H1 (cell line): ENCODE data around the gene RAB40A. TPM values are rescaled to one million over a fixed set of nuclear protein-coding genes. Genes with fewer than 3 reads are reported as not detected.

Experiments used
- CTCF ChIA-PET: fragments of 300-600 bp; sonication (Branson Sonifier 250); formaldehyde crosslinking; loops from one replicate; lab custom pipeline; 2021; ENCODE audit not compliant: partially characterized antibody; lab: Charles Lee
- POLR2A ChIA-PET: fragments of 300-600 bp; sonication (Branson Sonifier 250); formaldehyde crosslinking; loops from one replicate; lab custom pipeline; 2021; ENCODE audit warnings: inconsistent platforms; ENCODE audit not compliant: partially characterized antibody; lab: Charles Lee
- DNase-seq, 2 experiments: peaks; one replicate each; pipeline versions ENCODE4 v3.0.0 to v3.0.0-alpha.2; 2010 to 2022; ENCODE audit warnings: low spot score in 2 of 2, low read depth in 1 of 2, mixed read lengths in 1 of 2
- FAIRE-seq: peaks from 2 replicates; lab custom pipeline; 2011; peaks lifted over from hg19 to GRCh38; lab: Jason Lieb, UNC
- H2AFZ ChIP-seq: 2 replicates; pipeline ENCODE4 v1.8.1; 2012; ENCODE audit warnings: low read length, inconsistent platforms
- H2AK5ac ChIP-seq: 2 replicates; pipeline ENCODE4 v1.6.1; 2013; ENCODE audit warnings: low read depth, low read length
- H2BK120ac ChIP-seq: replicated peaks from 2 replicates; pipeline ENCODE3; 2013; ENCODE audit warnings: low read depth, low read length, inconsistent platforms
- H2BK12ac ChIP-seq: 2 replicates; pipeline ENCODE4 v1.6.1; 2013; ENCODE audit warnings: low read depth, low read length
- H2BK15ac ChIP-seq: 2 replicates; pipeline ENCODE4 v1.6.1; 2013; ENCODE audit warnings: low read length
- H2BK20ac ChIP-seq: 2 replicates; pipeline ENCODE4 v1.6.1; 2013; ENCODE audit warnings: low read length
- H2BK5ac ChIP-seq: 2 replicates; pipeline ENCODE4 v1.6.1; 2013; ENCODE audit warnings: low read depth, low read length
- H3K14ac ChIP-seq: 2 replicates; pipeline ENCODE4 v1.6.1; 2013; ENCODE audit warnings: inconsistent platforms; ENCODE audit not compliant: insufficient read length
- H3K18ac ChIP-seq: 2 replicates; pipeline ENCODE4 v1.6.1; 2013; ENCODE audit warnings: low read length; ENCODE audit errors: extremely low read depth
- H3K23ac ChIP-seq: 2 replicates; pipeline ENCODE4 v1.6.1; 2013; ENCODE audit warnings: inconsistent platforms; ENCODE audit not compliant: insufficient read length
- H3K23me2 ChIP-seq: 2 replicates; pipeline ENCODE4 v1.6.1; 2013; ENCODE audit warnings: low read depth, low read length
- H3K27ac ChIP-seq: 2 replicates; pipeline ENCODE4 v1.6.1; 2011; ENCODE audit warnings: low read depth, low read length, inconsistent platforms
- H3K27me3 ChIP-seq, 4 experiments: replicated peaks in 1 of 4; 1 replicate in 1 of 4; 2 replicates in 3 of 4; pipeline versions ENCODE4 v1.6.1 to v1.8.1; 2011 to 2013; ENCODE audit warnings: low read length in 3 of 4, mild to moderate bottlenecking in 3 of 4, inconsistent platforms in 2 of 4, mixed read lengths in 2 of 4, moderate library complexity in 1 of 4; ENCODE audit not compliant: control insufficient read depth in 3 of 4, insufficient read depth in 3 of 4; ENCODE audit errors: extremely low read depth in 1 of 4
- H3K36me3 ChIP-seq, 4 experiments: 2 replicates each; pipeline versions ENCODE4 v1.6.1 to v1.8.1; 2011 to 2013; ENCODE audit warnings: mild to moderate bottlenecking in 4 of 4, low read length in 3 of 4, moderate library complexity in 2 of 4, control low read depth in 1 of 4, inconsistent platforms in 1 of 4; ENCODE audit not compliant: insufficient read depth in 4 of 4, control insufficient read depth in 2 of 4
- H3K4ac ChIP-seq: replicated peaks from 2 replicates; pipeline ENCODE3; 2013; ENCODE audit warnings: low read length, low read depth, mixed read lengths, inconsistent platforms; ENCODE audit not compliant: insufficient read length
- H3K4me1 ChIP-seq, 4 experiments: replicated peaks in 1 of 4; 1 replicate in 1 of 4; 2 replicates in 3 of 4; pipeline versions ENCODE4 v1.6.1 to v1.8.1; 2011 to 2013; ENCODE audit warnings: low read length in 3 of 4, inconsistent platforms in 2 of 4, mixed read lengths in 1 of 4; ENCODE audit not compliant: insufficient read depth in 4 of 4, control insufficient read depth in 3 of 4
- H3K4me2 ChIP-seq, 2 experiments: 2 replicates each; pipeline versions ENCODE4 v1.6.1 to v1.8.1; 2011 to 2013; ENCODE audit warnings: low read depth in 2 of 2, low read length in 2 of 2, control low read depth in 1 of 2, inconsistent platforms in 1 of 2, mild to moderate bottlenecking in 1 of 2; ENCODE audit not compliant: insufficient read depth in 1 of 2
- H3K4me3 ChIP-seq, 4 experiments: fragments of 200-600, 300-600 bp in 1 of 4; sonication (generic), shearing (Covaris generic), sonication (Bioruptor Twin) in 1 of 4; 2 replicates each; pipeline versions ENCODE4 v1.5.1 to v1.8.1; 2011 to 2016; ENCODE audit warnings: low read length in 4 of 4, low read depth in 3 of 4, control low read depth in 2 of 4, inconsistent platforms in 2 of 4, mild to moderate bottlenecking in 2 of 4, mixed read lengths in 1 of 4, moderate library complexity in 1 of 4; ENCODE audit not compliant: insufficient read depth in 2 of 4; ENCODE audit errors: extremely low read depth in 1 of 4
- H3K56ac ChIP-seq: replicated peaks from 2 replicates; pipeline ENCODE3; 2013; ENCODE audit warnings: low read depth, mild to moderate bottlenecking, mixed read lengths, low read length, inconsistent platforms; ENCODE audit not compliant: insufficient read length
- H3K79me1 ChIP-seq: 2 replicates; pipeline ENCODE4 v1.6.1; 2013; ENCODE audit warnings: low read depth, low read length, control low read depth
- H3K79me2 ChIP-seq, 2 experiments: 2 replicates each; pipeline versions ENCODE4 v1.6.1 to v1.8.1; 2012 to 2013; ENCODE audit warnings: low read length in 2 of 2, mild to moderate bottlenecking in 2 of 2, inconsistent platforms in 1 of 2; ENCODE audit not compliant: insufficient read depth in 2 of 2, control insufficient read depth in 1 of 2
- H3K9ac ChIP-seq, 4 experiments: replicated peaks in 1 of 4; 1 replicate in 1 of 4; 2 replicates in 3 of 4; pipeline versions ENCODE4 v1.6.1 to v1.8.1; 2011 to 2013; ENCODE audit warnings: low read depth in 3 of 4, low read length in 3 of 4, control low read depth in 2 of 4, mild to moderate bottlenecking in 2 of 4, moderate library complexity in 2 of 4, inconsistent platforms in 1 of 4; ENCODE audit errors: extremely low read depth in 1 of 4
- H3K9me3 ChIP-seq, 2 experiments: 2 replicates each; pipeline versions ENCODE4 v1.6.1 to v1.8.1; 2012 to 2013; ENCODE audit warnings: mild to moderate bottlenecking in 2 of 2, moderate library complexity in 2 of 2, control low read depth in 1 of 2, inconsistent platforms in 1 of 2, low read depth in 1 of 2, low read length in 1 of 2, mixed read lengths in 1 of 2; ENCODE audit not compliant: insufficient read depth in 2 of 2
- H4K20me1 ChIP-seq, 2 experiments: replicated peaks in 1 of 2; 2 replicates each; pipeline versions ENCODE3 to v1.8.1; 2011 to 2013; ENCODE audit warnings: inconsistent platforms in 2 of 2, low read length in 2 of 2, mild to moderate bottlenecking in 1 of 2; ENCODE audit not compliant: insufficient read depth in 2 of 2, control insufficient read depth in 1 of 2
- H4K5ac ChIP-seq: 2 replicates; pipeline ENCODE4 v1.6.1; 2013; ENCODE audit warnings: low read length, low read depth, mixed read lengths, inconsistent platforms; ENCODE audit not compliant: insufficient read length
- H4K8ac ChIP-seq: 2 replicates; pipeline ENCODE4 v1.8.0; 2013; ENCODE audit warnings: mild to moderate bottlenecking, moderate library complexity, low read length, inconsistent platforms; ENCODE audit not compliant: insufficient read depth; ENCODE audit errors: extremely low read depth
- H4K91ac ChIP-seq: replicated peaks from 2 replicates; pipeline ENCODE3; 2013; ENCODE audit warnings: low read length, mixed read lengths, inconsistent platforms; ENCODE audit not compliant: insufficient read length
- CBX5 ChIP-seq: fragments of 300-800, 300-1000 bp; sonication (generic); IDR thresholded peaks from 2 replicates; pipeline ENCODE4 v1.7.1; 2016; ENCODE audit warnings: antibody characterized with exemption, low read length, low read depth
- CREB1 ChIP-seq: IDR thresholded peaks from 2 replicates; pipeline ENCODE4 v1.6.1; 2012; ENCODE audit warnings: inconsistent platforms
- HDAC2 ChIP-seq, 2 experiments: fragments of 300-600 bp in 1 of 2; sonication (generic) in 1 of 2; IDR thresholded peaks; 2 replicates each; pipeline ENCODE4 v1.6.1; 2011 to 2012; ENCODE audit warnings: low read depth in 2 of 2, low read length in 2 of 2, mild to moderate bottlenecking in 2 of 2, moderate library complexity in 2 of 2, borderline replicate concordance in 1 of 2, inconsistent platforms in 1 of 2
- JUN ChIP-seq: IDR thresholded peaks from 2 replicates; pipeline ENCODE4 v1.6.1; 2011; ENCODE audit warnings: low read depth, mild to moderate bottlenecking, improper control_type of control experiment, low read length
- NANOG ChIP-seq: IDR thresholded peaks from 2 replicates; pipeline ENCODE4 v1.6.1; 2011; ENCODE audit warnings: low read length, low read depth, mild to moderate bottlenecking, inconsistent platforms; ENCODE audit not compliant: insufficient read depth, poor library complexity, severe bottlenecking
- PHF8 ChIP-seq: fragments of 200-600 bp; sonication (generic); conservative IDR thresholded peaks from 2 replicates; pipeline ENCODE4 v1.7.1; 2012; ENCODE audit warnings: low read depth, mild to moderate bottlenecking, inconsistent platforms, low read length, moderate library complexity
- RBBP5 ChIP-seq: IDR thresholded peaks from 2 replicates; pipeline ENCODE4 v1.7.1; 2012; ENCODE audit warnings: low read depth, mild to moderate bottlenecking, inconsistent platforms, low read length, moderate library complexity, borderline replicate concordance
- SIN3A ChIP-seq, 2 experiments: IDR thresholded peaks in 1 of 2; conservative IDR thresholded peaks in 1 of 2; 2 replicates each; pipeline ENCODE4 v1.6.1; 2011 to 2012; ENCODE audit warnings: low read length in 2 of 2, improper control_type of control experiment in 1 of 2, low read depth in 1 of 2, mild to moderate bottlenecking in 1 of 2
- SP4 ChIP-seq: IDR thresholded peaks from 2 replicates; pipeline ENCODE4 v1.6.1; 2012; ENCODE audit warnings: low read length, inconsistent platforms
- SRF ChIP-seq: IDR thresholded peaks from 2 replicates; pipeline ENCODE4 v1.6.1; 2011; ENCODE audit warnings: mild to moderate bottlenecking, low read depth, low read length, moderate library complexity
- WGBS, 2 experiments: shearing (Covaris generic) in 1 of 2; methylation state at CpG; one replicate each; pipeline versions ENCODE4 v1.1.6 to v1.1.7; 2013 to 2015; ENCODE audit warnings: low lambda C conversion rate in 2 of 2, mixed read lengths in 2 of 2, inconsistent platforms in 1 of 2, low coverage in 1 of 2, missing lambda C conversion rate in 1 of 2; ENCODE audit not compliant: insufficient replicate concordance in 2 of 2, insufficient coverage in 1 of 2, insufficient read length in 1 of 2; ENCODE audit errors: extremely low coverage in 1 of 2, missing lambda C conversion rate in 1 of 2; 5-methylcytosine and 5-hydroxymethylcytosine counted together
- polyA plus RNA-seq, 7 experiments: library from polyadenylated mRNA; depleted of rRNA in 3 of 7; stranded (reverse) in 5 of 7; unstranded in 2 of 7; fragments of >200 nt in 5 of 7; fragments of 200-250 nt in 2 of 7; gene quantifications; 1 replicate in 5 of 7; 2 replicates in 1 of 7; 4 replicates in 1 of 7; pipeline versions ENCODE4 v1.2.1 to v1.2.3, GENCODE V29; 2011 to 2013; ENCODE audit warnings: missing spikeins in 2 of 7, mixed read lengths in 2 of 7
- total RNA-seq: library from RNA; stranded (reverse); fragmentation: NEBNext Ultra II Directional; extraction: Animal tissue kit (Norgen Biotek cat#: 25700); gene quantifications from 2 replicates; pipeline ENCODE4 v1.2.1, GENCODE V29; 2021

The RAB40A gene
- total and polyA plus RNA-seq, 2 of the 8 experiments (the other 6 are each of a cell fraction or from before 2014, with no cell fraction given), result 0.09 to 0.21 TPM

DNA sequence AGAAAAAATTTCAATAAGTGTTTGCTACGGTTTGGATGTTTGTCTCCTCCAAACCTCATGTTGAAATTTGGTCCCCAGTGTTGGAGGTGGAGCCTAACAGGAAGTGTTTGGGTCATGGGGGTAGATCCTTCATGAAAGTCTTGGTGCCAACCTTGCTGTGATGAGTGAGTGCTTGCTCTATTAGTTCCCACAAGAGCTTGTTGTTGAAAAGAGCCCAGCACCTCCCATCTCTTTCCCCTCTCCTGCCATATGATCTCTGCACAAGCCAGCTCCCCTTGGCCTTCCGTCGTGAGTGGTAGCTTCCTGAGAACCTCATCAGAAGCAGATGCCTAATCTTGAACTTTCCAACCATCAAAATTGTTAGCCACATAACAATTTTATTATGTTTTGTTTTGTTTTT lies 10.3 kb upstream of the RAB40A start:
- Histone ChIP-seq H2BK12ac (no peak overlapping the region), H4K5ac (no peak overlapping the region)
- no peak for TF ChIP-seq RBBP5
- TF ChIP-seq CREB1, result no peak
- no peak for TF ChIP-seq PHF8
- TF ChIP-seq CBX5, result no peak
- no peak for TF ChIP-seq HDAC2 (IDR thresholded peaks at IDR 0.05; ENCODE audit: borderline replicate concordance in 1 of 2, low read depth in 2 of 2, low read length in 2 of 2)
- TF ChIP-seq SIN3A (conservative IDR thresholded peaks at IDR 0.05 in 1 of 2, IDR thresholded peaks at IDR 0.05 in 1 of 2; ENCODE audit: low read depth in 1 of 2, low read length in 2 of 2), result no peak
- TF ChIP-seq NANOG, result no peak
- no peak for TF ChIP-seq SRF
- no peak for TF ChIP-seq SP4
- TF ChIP-seq JUN, result no peak
- TF ChIP-seq, all 59 proteins: peak for 0
- no peak overlapping the region for H2AK5ac ChIP-seq
- no peak overlapping the region for H3K4me3 ChIP-seq
- H4K20me1 ChIP-seq, result no peaks in the 10 kb centered on the region
- no peak overlapping the region for H4K91ac ChIP-seq
- H3K27me3 ChIP-seq, result no peaks in the 10 kb centered on the region
- POLR2A ChIA-PET, result no interaction called here
- H4K8ac ChIP-seq, result no peak overlapping the region
- H3K4ac ChIP-seq, result no peak overlapping the region
- H3K18ac ChIP-seq, result no peak overlapping the region
- no peaks in the 10 kb centered on the region for H3K23me2 ChIP-seq
- no peak for FAIRE-seq
- no peak overlapping the region for H3K23ac ChIP-seq
- CTCF ChIA-PET, result no interaction called here
- no peaks in the 10 kb centered on the region for H3K36me3 ChIP-seq
- H2BK120ac ChIP-seq, result no peak overlapping the region
- no peak overlapping the region for H2BK15ac ChIP-seq
- no peaks in the 10 kb centered on the region for H3K79me2 ChIP-seq
- H2BK5ac ChIP-seq, result no peak overlapping the region
- no peak overlapping the region for H2AFZ ChIP-seq
- no peaks in the 10 kb centered on the region for H3K79me1 ChIP-seq
- no peak overlapping the region for H2BK20ac ChIP-seq
- no peak overlapping the region for H3K4me2 ChIP-seq
- WGBS, 2 experiments, result 90% methylated on average over 3 of the region's 3 CpGs; no CpG with 5 or more reads in 1 of the 2 experiments
- no peak overlapping the region for H3K56ac ChIP-seq
- no peaks in the 10 kb centered on the region for H3K4me1 ChIP-seq
- H3K9ac ChIP-seq, result no peak overlapping the region
- no peak for DNase-seq
- no peaks in the 10 kb centered on the region for H3K9me3 ChIP-seq
- H3K14ac ChIP-seq, result no peak overlapping the region
- H3K27ac ChIP-seq, result no peak overlapping the region
